G401.6 (cell line): Measurements from ENCODE around the gene ASTN2.
"Not testable (repeated sequence)": the region's sequence is repeated elsewhere in the genome, so short reads cannot be mapped to it uniquely, and the experiment has no call there.

ENCODE experiments used
- FAIRE-seq: peaks from 2 replicates; lab custom pipeline; 2012; peaks lifted over from hg19 to GRCh38; lab: Jason Lieb, UNC

The ASTN2 gene

DNA sequence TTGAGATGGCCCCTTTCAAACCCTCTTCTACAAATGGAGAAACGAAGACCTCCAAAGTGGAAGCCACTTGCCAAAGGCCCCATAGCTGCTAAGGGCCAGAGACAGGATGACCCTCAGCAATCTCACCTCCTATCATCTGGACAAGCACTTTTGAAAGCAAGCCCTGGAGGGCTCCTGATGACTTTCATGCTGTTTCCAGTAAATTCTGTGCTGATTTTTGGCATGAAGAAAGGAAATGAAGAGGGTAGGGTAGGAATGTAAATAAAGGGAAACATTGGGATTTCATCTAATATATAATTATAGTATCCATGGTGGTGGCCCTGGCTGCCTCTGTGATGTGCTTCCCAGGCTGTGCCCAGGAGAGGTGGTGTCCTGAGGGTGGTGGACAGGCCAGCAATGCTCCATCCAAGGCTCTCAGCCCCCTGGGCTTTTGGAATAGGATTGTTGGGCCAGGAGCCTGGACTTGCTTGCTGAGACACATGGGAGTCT lies 935.8 kb downstream of the ASTN2 start:
- FAIRE-seq = no peak

DNA sequence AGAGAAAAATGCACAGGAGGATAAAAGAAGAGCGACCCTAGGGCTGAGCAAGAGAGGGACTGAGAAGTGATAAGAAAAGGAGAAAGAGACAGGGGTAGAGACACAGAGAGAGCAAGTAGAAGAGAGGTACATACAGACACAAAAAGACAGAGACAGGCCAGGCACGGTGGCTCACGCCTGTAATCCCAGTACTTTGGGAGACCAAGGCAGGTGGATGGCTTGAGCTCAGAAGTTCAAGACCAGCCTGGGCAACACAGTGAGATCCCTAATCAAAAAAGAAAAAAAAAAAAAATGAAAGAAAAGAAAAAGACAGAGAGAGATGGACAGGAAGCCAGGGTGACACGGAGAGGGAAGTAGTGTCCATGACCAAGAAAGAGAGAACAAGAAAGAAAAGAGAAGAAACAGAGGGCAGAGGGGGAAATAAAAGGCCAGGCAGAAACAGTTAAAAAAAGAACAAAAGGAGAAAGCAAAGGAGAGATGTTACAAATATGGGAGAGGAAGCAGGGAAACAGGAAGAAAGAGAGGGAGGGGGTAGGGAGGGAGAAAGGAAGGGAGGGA lies 937.2 kb downstream of the ASTN2 start:
- FAIRE-seq = no peak

DNA sequence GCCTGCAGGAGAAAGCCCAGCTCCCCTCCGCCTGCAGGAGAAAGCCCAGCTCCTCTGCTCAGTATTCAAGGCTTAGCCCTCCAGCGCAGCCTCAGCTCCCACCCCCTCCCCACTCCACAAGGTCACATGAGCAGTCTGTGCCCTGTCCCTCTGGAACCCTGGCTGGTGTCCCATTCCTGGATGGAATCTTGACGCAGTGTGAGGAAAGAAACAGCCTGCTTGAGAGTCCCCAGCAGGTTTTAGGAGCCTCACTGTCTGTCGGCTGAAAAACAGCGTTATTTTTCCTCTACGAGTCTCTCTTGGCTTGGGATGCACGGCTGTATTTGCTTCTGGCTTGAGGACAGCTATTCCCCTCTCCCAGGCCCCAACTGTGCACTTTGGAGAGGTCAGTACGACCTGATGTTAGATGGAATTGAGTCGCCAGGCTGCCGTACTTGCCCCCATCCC lies 937.9 kb downstream of the ASTN2 start:
- FAIRE-seq = no peak

DNA sequence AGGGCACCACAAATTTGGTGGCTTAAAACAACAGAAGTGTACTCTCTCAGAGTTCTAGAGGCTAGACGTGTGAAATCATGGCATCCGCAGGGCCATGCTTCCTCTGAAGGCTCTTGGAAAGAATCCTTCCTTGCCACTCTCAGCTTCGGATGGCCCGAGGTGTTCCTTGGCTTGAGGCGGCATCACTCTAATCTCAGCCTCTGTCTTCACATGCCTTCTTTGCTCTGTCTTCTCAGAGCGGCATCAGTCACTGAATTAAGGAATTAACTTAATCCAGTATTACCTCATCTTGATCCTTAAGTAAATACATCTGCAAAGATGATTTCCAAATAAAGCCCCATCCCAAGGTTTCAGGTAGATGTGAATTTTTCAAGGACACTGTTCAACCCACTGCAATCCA lies 938.9 kb downstream of the ASTN2 start:
- no peak for FAIRE-seq

DNA sequence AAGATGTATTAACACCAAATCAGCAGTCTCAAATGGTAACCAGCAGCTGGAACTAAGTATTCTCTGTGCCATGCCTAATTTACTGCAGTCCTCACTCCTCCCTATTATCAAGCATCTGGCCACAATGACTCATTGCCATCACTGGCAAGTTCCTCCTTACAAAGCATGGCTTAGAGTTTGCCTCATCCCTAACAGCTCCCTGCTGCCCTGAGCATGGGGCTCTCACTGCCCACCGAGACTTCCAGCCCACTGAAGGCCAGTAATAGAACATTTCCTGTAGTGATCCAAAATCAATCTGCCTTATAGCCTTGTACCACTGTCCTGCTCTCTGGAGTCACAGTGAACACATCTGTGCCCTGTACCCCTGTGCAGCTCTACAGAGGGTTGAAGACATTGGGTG lies 939.7 kb downstream of the ASTN2 start:
- FAIRE-seq = no peak

DNA sequence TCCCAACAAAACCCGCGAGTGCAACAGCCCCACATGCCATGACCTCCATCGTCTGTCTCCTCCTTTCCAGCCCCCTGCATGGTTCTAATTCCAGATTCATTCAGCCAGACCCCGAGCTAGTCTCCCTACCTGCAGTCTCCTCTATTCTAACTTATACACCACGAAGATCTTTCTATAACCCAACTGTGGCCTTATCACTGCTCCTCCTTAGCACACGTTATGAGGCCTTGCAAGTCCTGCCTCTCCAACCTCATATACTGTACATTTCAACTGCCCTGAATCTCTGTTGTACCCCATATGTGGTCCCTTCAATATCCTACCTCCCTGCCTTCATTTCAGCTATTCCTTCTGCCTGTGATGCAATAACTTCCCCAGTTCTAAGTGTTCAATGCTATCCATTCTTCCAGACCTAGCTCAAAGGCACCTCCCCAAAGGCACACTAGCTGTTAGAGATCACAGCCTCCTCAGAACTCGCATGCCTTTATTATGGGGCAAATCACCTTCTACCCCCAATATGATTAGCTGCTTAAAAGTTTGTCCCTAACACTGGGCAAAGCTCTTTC lies 942.8 kb downstream of the ASTN2 start:
- no peak for FAIRE-seq

DNA sequence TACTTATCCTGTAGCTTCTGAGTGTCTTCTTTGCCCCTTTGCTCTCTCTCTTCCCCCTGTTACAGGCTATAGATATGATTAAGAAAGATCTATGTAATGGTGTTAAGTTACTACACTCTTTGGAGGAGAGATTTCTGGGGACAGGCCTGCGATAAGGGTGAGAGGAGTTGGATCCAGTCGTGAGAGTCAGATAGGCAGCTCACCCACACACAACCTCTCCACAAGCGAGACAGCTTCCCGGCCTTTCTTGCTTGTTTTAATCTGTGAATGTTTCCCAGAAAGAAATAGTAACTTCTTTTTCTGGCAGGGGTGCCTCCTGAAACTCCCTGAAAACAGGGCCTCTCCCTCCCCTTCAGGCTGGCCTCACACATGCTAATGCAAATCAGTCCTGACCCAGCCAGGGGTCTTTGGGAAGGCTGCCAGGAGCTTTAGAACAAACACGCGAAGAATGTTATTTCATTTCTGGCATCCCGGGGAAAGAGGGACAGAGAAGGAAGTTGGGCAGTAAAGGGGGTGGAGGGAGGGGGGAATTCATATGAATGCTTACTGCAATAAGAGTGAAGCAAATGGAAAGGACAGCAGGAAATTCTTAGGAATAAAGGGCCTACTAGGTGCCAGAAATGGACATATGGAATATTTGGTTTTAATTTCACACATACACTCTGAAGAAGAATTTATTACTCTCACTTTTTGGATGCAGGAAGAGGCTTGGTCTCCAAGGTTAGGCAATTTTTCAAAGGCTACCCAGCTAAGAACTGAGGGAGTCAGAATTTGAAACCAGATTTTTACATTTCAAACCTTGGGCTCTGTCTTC lies 943.6 kb downstream of the ASTN2 start:
- no peak for FAIRE-seq

DNA sequence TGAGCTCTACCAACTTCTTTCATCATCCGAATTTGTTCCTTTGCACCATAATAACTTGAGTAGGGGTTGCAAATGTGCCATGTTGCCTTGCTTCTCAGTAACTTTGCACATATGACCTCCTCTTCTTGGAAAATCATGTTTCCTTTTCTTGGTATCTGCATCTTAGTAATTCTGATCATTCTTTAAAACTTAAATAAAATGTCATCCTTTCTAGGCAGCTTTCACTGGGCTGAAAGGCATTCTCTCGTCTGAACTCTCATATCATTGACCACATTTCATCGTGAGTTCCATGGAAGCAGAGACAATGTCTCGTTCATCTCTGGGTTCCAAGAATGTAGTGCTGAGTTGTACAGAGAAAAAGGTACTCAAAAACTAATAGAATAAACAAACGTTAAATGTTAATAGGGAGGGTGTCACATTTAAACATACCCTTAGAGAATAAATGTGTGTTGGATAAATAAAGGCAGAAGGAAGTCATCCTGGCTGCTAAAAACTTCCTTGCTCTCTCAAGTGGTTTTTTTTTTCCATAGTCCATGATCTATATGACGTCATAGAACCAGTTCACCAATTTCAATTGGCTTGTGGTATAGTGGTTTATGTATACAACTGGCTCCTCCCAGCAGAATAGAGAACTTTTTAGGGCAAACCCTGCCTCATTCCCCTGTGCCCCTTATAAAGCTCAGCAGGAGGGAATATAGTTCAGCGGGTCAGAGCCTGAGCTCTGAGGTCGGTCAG lies 945.9 kb downstream of the ASTN2 start:
- FAIRE-seq = no peak

DNA sequence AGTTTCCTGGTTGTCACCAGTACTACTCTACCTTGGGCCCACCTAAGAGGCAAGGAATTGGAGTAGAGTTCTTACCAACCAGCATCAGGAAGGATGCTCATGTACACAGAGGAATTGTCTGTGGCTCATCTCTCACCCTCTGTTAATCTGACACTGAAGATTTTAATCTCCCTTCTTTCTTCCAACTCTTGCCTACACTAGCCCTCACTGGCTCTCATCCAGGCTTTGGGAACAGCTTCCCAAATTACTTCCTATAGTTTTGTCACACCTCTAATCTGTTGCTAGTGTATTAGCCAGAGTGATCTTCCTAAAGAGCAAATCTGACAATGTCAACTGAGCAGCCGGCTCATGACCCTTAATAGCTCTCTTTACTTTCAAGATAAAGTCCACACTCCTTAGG lies 946.5 kb downstream of the ASTN2 start:
- no peak for FAIRE-seq

DNA sequence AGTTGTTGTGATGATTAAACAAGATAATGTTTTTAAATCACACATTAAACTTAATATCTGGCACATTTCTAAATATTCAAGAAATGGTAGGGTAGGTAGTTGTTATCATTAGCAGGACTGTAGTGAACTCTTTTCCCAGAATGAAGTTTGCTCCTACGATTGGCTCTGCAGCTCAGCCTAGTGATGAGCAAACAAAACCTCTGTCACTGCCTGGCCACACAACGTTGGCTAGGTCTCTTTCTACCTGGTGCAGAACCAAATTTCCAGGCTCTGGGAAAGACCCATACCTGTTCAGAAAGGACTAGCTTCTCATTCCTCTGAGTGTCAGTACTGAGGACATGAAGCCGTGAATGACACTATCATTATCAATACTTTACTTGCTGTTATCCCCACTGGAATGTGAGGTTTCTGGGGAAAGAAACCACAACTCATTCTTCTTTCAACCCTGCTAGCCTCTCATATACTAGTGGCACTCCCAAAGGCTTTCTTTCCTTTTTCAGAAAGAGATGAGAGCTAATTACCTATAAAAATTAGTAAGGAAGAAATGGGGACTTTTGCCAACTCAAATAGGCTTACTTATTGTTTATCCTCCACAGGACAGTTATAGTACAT lies 947.0 kb downstream of the ASTN2 start:
- no peak for FAIRE-seq

DNA sequence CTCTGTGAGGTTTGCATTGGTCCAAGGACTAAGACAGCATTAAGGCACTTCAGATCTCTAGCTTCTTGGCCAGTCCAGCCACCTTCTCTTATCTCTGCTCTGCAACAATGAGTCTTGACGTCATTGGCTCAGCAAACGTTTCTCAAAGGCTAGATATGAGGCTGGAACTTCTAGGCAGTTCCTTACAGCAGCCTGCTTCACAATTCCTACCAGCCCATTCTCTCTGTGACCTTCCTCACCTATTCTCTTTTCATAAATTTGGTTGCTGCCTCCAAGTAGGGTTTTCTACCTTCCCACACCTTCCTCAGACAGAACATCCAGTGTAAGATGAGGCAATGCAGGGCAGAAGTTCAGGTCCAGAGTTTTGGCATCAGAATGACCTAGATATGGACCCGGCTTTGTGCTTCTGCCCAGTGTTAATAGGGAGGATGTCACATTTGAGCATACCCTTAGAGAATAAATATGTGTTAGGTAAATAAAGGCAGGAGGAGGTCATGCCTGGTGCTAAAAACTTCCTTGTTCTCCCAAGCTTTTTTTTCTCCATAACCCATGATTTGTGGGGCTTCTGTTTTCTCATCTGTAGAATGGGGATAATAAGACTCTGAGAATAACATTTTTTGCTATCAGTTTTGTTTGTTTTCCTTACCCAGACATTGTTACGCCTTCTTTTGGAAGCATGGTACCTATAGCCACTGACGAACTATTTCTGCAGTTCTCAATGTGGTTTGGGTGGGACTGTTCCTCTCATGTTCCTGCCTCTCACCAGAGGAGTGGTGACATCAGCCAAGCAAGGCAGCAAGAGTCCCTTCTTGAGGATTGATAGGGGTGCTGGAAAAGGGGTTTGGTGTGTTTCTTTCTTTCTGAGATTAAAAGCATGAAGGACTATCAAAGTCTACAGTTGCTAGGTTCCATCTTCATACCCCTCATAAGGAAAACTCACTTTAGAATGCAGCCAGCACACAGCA lies 948.3 kb downstream of the ASTN2 start:
- FAIRE-seq = no peak

DNA sequence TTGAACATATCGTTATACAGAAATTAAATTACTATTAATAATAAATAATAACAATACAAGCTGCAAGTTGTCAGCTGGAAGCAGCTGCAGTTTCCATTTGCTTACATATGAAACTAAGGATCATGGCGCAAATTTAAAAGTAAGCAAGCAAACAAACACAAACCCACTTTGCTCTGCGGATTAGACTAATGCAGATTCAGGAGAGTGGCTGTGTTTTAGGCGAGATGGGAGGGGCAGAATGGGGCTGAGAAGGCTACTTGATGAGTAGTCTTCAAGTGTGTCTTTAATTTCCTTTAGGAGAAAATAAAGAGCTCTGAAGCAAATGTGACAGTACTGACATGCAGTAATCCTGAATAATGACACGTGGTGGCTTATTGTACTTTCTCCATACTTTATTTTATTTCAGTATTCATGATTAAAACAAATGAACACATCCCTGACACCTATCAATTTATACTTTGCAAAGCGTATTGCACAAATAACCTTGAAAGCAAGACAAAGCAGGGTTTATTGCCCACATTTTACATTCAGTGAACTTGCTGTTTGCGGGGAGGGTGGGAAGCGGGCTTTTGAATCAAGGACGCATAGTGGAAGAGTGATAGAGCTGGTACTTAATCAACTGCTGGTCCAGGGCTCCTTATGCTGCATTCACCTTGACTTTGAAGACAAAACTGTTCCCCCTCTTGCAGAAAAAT lies 949.1 kb downstream of the ASTN2 start:
- FAIRE-seq = no peak

DNA sequence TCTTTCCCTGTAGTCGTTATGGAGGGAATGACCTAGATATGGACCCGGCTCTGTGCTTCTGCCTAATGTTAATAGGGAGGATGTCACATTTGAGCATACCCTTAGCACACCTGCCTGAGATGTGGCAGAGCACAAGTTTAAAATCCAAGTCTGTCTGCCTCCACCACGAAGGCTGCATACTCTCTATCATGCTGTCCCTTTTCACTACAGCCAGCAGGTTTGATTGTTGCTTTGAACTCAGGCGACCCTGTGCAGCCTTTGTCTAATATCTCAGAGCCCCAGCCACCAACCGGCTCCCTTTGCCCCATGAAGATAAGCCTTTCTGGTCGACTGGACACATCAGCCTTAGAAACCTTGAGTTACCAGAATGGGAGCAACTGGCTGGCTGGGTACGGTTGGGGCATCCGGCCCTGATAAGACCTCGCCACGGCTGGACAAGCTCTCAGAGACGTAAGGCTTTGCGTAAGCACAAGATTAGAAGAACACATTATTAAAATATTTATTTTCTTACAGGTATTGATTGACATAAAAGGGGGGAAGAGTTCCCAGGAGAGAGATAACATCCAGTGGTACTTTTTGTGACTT lies 949.8 kb downstream of the ASTN2 start:
- FAIRE-seq = no peak

DNA sequence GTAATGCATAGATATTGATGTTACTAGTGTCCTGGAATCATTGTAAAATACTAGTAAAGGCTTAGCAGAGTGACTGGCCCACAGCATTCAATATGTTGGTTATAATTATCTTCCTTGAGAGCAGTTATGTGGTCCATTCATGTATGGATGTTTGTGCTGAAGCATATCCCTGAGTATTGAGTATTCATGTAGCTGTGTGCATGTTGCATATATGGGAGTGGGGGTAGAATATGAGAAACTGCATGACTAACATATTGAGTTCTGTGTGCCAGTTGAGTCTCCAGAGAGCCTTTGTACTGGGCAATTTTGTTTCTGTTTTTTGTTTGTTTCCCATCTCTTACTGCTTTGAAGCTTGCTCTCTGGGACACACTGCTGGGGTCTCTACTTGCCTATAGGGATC lies 950.4 kb downstream of the ASTN2 start:
- FAIRE-seq = no peak

DNA sequence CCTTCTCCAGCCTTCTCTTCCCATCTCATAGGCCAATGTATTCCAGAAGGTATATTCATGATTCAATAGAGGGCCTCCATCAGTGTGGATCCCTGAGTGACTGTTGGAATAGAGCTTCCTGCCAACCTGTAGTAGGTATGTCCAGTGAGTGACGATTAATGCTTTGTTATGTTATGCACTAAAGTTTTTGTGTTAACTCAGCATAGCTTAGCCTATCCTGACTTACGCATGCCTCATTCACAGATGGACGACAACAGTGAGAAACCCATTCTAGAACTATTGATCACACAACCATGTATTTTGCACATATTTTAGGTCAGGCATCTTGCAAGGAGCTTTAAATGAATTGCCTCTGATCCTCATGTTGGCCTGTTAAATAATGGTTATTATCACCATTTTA lies 953.2 kb downstream of the ASTN2 start:
- FAIRE-seq = no peak

DNA sequence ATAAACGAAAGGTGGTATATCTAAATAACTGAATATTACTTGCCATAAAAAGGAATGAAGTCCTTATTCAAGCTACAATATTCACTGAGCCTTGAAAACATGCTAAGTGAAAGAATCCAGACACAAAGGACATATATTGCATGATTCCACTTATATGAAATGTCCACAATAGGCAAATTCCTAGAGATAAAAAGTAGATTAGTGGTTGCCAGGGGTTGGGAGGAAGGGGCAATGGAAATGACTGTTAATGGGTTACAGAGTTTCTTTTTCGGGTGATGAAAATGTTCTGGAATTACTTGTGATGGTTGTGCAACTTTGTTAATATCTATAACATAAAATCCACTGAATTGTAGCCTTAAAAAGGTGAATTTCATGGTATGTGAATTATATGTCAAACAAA lies 954.8 kb downstream of the ASTN2 start:
- no peak for FAIRE-seq

DNA sequence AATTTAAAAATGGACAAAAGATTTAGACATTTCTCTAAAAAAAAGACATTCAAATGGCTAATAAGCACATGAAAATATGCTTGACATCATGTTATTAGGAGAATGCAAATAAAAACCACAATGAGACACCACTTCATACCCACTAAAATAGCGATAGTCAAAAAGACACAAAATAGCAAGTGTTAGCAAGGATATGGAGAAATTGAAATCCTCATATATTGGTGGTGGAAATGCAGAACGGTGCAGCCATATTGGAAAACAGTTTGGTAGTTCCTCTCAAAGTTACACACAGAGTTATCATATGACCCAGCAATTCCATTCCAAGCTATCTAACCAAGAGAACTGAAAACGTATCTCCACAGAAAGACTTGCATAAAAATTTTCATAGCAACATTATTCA lies 955.3 kb downstream of the ASTN2 start:
- no peak for FAIRE-seq

DNA sequence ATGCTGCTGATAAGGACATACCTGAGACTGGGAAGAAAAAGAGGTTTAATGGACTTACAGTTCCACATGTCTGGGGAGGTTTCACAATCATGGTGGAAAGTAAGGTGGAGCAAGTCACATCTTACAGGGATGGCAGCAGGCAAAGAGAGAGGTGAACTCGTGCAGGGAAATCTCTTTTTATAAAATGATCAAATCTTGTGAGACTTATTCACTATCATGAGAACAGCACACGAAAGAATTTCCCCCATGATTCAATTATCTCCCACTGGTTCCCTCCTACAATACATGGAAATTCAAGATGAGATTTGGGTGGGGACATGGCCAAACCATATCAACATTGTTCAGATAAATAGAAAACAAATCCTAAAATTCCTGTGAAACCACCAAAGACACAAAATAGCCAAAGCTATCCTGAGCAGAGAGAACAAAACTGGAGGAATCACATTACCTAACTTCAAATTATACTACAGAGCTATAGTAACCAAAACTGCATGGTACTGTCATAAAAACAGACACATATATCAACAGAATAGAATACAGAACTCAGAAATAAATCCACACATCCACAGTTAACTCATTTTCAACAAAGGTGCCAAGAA lies 958.3 kb downstream of the ASTN2 start:
- FAIRE-seq = no peak

DNA sequence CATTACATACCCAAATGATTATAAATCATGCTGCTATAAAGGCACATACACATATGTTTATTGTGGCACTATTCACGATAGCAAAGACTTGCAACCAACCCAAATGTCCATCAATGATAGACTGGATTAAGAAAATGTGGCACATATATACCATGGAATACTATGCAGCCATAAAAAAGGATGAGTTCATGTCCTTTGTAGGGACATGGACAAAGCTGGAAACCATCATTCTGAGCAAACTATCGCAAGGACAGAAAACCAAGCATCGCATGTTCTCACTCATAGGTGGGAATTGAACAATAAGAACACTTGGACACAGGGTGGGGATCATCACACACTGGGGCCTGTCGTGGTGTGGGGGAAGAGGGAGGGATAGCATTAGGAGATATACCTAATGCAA lies 960.3 kb downstream of the ASTN2 start:
- FAIRE-seq = not testable (repeated sequence)

DNA sequence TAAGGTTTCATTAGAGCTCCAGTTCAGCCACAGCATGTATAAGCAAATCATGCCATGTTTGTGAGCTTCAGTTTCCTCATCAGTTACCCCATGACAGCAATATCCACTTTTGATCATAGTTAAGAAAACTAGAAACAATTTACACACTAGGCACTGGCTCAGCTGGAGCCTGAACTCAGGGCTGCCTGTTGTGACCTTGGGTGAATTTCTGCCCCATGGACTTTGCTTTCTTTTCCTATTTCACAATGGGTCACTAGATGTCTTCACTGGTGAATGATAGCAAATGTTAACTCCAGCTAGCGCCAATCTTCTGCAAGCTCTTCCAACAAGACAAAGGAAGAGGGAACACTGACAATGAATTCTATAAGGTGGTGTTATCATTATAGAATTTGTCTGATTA lies 961.1 kb downstream of the ASTN2 start:
- FAIRE-seq = no peak
